ENCODE data around the gene RAMP2.

DNA sequence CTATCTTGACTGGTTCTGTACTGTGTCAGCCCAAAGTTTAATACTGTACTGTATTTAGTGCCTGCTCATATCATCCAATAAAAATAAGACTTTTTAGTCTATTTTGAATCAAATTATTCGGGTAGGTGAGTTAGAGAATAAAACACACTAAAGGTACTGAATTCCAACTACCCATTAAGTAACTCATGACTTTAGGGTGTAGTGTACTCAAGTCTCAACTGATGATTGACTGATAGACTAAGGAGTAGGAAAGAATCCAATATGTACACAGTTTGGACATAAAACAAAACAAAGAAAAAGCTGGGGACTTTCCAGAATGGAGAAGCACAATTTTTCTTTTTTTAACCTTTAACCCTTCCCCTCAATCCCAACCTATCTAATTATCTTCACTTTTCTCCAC lies 20.3 kb upstream of the RAMP2 start:
- TF ChIP-seq, protein P1, sequence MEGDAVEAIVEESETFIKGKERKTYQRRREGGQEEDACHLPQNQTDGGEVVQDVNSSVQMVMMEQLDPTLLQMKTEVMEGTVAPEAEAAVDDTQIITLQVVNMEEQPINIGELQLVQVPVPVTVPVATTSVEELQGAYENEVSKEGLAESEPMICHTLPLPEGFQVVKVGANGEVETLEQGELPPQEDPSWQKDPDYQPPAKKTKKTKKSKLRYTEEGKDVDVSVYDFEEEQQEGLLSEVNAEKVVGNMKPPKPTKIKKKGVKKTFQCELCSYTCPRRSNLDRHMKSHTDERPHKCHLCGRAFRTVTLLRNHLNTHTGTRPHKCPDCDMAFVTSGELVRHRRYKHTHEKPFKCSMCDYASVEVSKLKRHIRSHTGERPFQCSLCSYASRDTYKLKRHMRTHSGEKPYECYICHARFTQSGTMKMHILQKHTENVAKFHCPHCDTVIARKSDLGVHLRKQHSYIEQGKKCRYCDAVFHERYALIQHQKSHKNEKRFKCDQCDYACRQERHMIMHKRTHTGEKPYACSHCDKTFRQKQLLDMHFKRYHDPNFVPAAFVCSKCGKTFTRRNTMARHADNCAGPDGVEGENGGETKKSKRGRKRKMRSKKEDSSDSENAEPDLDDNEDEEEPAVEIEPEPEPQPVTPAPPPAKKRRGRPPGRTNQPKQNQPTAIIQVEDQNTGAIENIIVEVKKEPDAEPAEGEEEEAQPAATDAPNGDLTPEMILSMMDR (conservative IDR thresholded peaks at IDR 0.05; ENCODE audit: low read length), result no peak
- TF ChIP-seq EZH2phosphoT487 (IDR thresholded peaks at IDR 0.05; ENCODE audit: borderline replicate concordance), result no peak

Measured in Loucy (cell line).